Mammary epithelial cell (primary cell): ENCODE results near the gene ZNF117.
"Not testable (repeated sequence)": the region's sequence is repeated elsewhere in the genome, so short reads cannot be mapped to it uniquely, and the experiment has no call there.

Source experiments
- CTCF ChIP-seq, 2 donors: IDR thresholded peaks in 1 of 2; conservative IDR thresholded peaks in 1 of 2; 2 replicates each; pipeline ENCODE4 v1.5.1; 2011 to 2012; ENCODE audit warnings: inconsistent platforms in 2 of 2, low read length in 2 of 2, mild to moderate bottlenecking in 2 of 2, control low read depth in 1 of 2, low read depth in 1 of 2; ENCODE audit not compliant: insufficient read depth in 1 of 2; ENCODE audit errors: extremely low read depth in 1 of 2
- EZH2 ChIP-seq: IDR thresholded peaks from 2 replicates; pipeline ENCODE4 v1.6.1; 2012; ENCODE audit warnings: low read length, inconsistent platforms, borderline replicate concordance

GRCh38 chr7:65007036-65007435, 16.2 kb upstream of the ZNF117 start:
- TF ChIP-seq CTCF (conservative IDR thresholded peaks at IDR 0.05 in 1 of 2, IDR thresholded peaks at IDR 0.05 in 1 of 2; ENCODE audit: extremely low read depth in 1 of 2, insufficient read depth in 1 of 2, low read depth in 1 of 2, low read length in 2 of 2); EZH2: not testable (repeated sequence)
